Stimulated activated CD8-positive, alpha-beta memory T cell treated with anti-CD3 and anti-CD28 coated beads, Interleukin-12 subunit alpha, Interleukin-12 subunit beta, amount 100 ng/mL, for 24 hours (primary cell): ENCODE results near the gene MYO10.

Experiments used
- DNase-seq: peaks from one replicate; pipeline ENCODE4 v3.0.0-alpha.2; 2020; ENCODE audit errors: extremely low read depth

The MYO10 gene

GRCh38 chr5:16712178-16712577, 223.9 kb downstream of the MYO10 start:
- no peak for DNase-seq

- DNase-seq: no peak
Measured at GRCh38 chr5:16709691-16710433, 226.2 kb downstream of the MYO10 start.

GRCh38 chr5:16707869-16708192, 228.3 kb downstream of the MYO10 start:
- DNase-seq: no peak

- DNase-seq: no peak
Measured at GRCh38 chr5:16707168-16707868, 228.8 kb downstream of the MYO10 start.

- no peak for DNase-seq
Measured at GRCh38 chr5:16704945-16705344, 231.1 kb downstream of the MYO10 start.

- no peak for DNase-seq
Measured at GRCh38 chr5:16702964-16703363, 233.1 kb downstream of the MYO10 start.

- DNase-seq: no peak
Measured at GRCh38 chr5:16701134-16702099, 234.7 kb downstream of the MYO10 start.

GRCh38 chr5:16700081-16700480, 236.0 kb downstream of the MYO10 start:
- DNase-seq: no peak

GRCh38 chr5:16695779-16696178, 240.3 kb downstream of the MYO10 start:
- no peak for DNase-seq

- no peak for DNase-seq
Measured at GRCh38 chr5:16693879-16694278, 242.2 kb downstream of the MYO10 start.

GRCh38 chr5:16691731-16692130, 244.4 kb downstream of the MYO10 start:
- DNase-seq: no peak

GRCh38 chr5:16690243-16690852, 245.7 kb downstream of the MYO10 start:
- no peak for DNase-seq

GRCh38 chr5:16687898-16688297, 248.2 kb downstream of the MYO10 start:
- no peak for DNase-seq

GRCh38 chr5:16685069-16685468, 251.0 kb downstream of the MYO10 start:
- DNase-seq: no peak

GRCh38 chr5:16681876-16682275, 254.2 kb downstream of the MYO10 start:
- no peak for DNase-seq

GRCh38 chr5:16679863-16680262, 256.2 kb downstream of the MYO10 start:
- DNase-seq: no peak

- DNase-seq: no peak
Measured at GRCh38 chr5:16679190-16679589, 256.9 kb downstream of the MYO10 start.

- DNase-seq: no peak
Measured at GRCh38 chr5:16675806-16676205, 260.3 kb downstream of the MYO10 start.

GRCh38 chr5:16674750-16675149, 261.3 kb downstream of the MYO10 start:
- no peak for DNase-seq

- no peak for DNase-seq
Measured at GRCh38 chr5:16673241-16674201, 262.6 kb downstream of the MYO10 start.

GRCh38 chr5:16671208-16671607, 264.9 kb downstream of the MYO10 start:
- DNase-seq: no peak
